HG03159 (cell line): ENCODE data around the gene LMAN2.
"Not testable (repeated sequence)": the region's sequence is repeated elsewhere in the genome, so short reads cannot be mapped to it uniquely, and the experiment has no call there.

ENCODE experiments used
- ATAC-seq: cut with Tn5 transposase; IDR thresholded peaks from one replicate; pipeline ENCODE4 v1.9.1; 2021; ENCODE audit warnings: mild to moderate bottlenecking, moderate library complexity; ENCODE audit not compliant: unreplicated experiment

Gene LMAN2

DNA sequence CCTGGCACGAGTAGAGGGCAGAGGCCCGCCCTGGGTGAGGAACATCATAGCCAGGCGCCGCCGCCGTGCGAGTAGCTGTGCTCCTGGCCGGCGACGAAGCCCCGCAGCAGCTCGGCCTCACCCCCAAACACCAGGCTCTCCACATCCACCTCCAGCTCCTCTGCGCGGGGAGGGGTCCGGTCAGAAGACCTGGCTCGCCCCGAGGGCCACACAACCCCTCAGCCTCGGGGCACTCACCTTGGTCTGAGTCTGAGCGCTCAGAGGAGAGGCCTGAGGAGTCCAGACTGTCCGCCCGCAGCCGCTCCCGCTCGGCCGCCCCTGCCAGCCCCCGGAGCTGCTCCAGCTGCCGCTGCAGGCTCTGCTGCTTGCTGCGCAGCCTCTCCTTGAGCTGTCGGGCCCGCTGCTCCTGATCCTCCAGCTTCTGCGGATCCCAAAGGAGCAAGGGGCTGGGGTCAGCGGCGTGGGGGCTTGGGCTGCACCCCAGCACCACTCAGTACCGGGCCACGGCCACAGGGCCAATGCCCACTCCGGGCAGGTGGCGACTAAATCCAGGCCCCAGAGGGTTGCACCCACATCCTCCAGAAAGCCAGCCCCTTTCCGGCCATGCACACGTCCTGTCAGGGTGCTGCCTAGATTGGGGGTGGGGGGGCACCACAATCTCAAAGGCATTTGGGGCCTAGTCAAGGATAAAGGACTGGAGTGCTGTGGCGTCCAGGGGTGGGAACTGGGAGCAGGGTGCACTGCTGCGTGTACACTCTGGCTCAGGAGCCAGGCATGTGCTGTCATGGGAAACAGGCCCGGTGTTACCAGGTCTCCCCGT lies 43.7 kb downstream of the LMAN2 start:
- no peak for ATAC-seq

DNA sequence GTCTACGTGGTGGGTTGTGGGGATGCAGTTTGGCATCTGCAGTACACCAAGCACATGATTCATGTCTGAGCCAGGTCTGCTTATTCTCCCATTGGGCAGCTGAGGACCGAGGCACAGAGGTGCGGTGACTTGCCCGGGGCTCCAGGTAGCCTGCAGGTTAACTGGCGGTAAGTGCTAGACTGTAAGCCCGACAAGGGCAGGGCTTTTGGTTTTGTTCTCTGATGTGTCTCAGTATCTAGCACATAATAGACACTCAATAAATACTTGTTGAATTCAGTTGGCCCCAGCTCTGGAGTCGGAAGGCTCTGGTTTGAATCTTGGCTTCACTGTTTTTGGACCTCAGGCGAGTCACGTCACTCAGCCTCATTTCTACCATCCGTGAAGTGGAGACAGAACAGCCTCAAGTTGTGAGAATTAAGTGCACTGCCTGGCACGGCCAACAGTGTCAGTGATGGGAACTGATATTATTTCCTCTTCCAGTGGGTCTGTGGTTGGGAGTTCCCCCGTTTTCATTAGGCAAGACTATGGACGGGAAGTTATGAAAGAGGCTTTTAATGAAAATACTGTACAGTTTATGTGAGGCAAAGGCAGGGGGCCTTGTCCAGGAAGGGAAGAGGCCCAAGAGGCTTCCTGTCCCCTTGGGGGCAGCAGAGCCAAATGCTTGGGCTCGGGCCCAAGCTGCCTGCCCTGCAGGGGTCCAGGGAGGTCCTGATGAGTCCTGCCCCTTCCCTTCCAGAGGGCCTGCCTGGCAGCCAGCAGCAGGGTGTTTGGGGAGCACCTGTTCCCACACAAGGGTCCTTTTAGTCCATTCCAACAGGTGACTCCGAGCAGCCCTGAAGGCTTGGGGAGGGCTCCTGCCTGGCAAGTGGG lies 44.6 kb downstream of the LMAN2 start:
- ATAC-seq, result no peak

DNA sequence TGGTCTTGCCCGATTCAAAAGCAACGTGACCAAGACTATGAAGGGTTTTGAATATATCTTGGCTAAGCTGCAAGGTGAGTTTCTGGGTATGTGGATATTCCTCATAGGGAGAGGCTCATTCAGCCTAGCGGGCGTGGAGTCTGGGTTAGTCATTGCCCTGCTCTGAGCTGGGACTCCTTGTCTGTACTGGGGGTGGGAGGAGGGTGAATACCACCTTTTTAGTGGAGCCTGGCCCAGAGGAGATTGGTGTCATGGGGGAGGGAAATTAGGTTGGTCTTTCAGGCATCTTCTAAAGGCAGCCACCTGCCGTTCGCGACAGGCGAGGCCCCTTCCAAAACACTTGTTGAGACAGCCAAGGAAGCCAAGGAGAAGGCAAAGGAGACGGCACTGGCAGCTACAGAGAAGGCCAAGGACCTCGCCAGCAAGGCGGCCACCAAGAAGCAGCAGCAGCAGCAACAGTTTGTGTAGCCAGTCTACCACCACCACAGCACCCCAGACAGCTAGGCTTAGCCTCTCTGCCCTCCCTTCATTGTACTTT lies 45.3 kb downstream of the LMAN2 start:
- not testable (repeated sequence) for ATAC-seq

DNA sequence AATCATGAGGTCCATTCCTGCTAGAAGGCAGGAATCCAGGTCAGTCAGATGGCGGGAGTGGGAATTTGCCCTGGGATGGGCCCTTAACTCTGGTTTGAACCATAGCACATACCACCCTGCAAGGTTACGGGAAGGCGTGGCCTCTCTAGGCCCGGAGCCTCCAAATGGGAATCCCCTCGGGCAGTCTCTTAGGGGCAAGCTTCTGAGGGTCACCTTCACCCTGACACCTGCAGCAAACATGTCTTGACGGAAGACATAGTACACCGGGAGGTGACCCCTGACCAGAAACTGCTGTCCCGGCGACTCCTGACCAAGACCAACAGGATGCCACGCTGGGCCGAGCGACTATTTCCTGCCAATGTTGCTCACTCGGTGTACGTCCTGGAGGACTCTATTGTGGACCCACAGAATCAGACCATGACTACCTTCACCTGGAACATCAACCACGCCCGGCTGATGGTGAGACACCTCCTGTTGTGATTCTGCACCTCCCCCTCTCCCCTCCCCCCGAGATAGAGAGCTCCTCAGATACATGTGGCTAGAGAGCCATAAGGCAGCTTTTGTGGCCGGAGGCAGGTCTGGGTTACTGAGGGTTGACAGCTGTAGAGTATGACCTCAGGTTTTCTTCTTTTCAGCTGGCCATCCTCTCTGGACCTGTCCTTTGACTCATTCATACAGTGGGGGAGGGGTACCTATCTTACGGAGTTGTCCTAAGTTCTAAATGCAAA lies 46.9 kb downstream of the LMAN2 start:
- ATAC-seq, result no peak

DNA sequence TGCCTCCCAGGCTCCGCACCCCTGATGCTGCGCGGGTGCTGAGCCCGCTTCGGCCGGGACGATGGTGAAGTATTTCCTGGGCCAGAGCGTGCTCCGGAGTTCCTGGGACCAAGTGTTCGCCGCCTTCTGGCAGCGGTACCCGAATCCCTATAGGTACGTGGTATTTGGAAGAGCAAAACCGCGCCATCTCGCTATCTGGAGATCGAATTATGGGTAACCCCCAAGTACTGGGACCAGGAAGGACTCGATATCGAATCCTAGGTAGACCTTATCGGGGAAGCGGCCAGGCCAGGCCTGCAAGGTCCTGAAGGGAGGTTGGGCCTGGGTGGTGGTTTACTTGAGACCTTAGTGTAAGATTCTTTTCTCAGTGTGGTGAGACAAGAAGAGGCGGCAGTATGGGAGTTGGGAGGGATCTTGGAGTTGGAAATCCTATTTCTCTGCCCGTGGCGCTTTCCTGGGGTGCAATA lies 47.5 kb downstream of the LMAN2 start:
- no peak for ATAC-seq

DNA sequence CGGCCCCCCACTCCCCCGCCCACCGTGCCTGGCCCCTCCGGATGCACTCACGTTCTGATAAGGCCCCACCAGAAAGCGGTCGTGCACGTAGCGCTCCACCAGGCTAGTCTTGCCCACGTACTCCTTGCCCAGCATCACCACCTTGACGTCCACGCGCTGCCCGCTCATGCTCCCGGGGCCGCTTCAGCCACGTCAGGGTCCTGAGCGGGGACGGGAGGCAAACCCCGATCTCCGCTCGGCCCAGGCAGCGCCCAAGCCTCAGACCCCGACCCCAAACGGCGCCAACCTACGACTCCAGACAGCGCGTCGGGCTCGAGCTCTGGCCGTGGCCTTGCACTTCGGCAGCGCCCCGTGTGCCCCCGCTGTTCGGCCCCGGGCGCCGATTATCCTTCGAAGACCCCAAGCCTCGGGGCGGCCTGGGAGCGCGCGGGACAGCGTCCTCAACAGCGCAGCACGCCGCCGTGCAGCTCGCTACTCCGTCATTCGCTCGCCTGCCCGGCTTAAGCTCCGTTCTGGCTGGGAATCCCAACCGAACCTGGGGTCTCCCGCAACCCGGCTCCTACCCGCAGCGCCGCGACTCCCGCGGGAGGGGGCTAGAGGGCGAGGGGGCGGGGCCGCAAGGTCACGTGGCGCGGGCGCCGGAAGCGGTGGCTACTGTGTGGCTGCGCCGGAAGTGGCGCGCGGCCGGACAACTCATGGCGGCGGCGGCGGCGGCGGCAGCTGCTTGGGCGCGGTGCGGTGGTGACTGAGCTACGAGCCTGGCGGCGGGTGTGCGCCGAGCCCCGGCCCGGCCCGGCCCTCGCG lies 48.1 kb downstream of the LMAN2 start, which contains the start of the genes PRELID1 and RAB24:
Gene PRELID1 (plus strand): TSS at position 679 of the 804 bp plus-strand sequence. CDS start 187 bp downstream, outside the sequence.
Gene RAB24 (minus strand): TSS at position 599 of the 804 bp plus-strand sequence. CDS start 431 bp downstream, at position 168.
- ATAC-seq, result peak; percentile 62

DNA sequence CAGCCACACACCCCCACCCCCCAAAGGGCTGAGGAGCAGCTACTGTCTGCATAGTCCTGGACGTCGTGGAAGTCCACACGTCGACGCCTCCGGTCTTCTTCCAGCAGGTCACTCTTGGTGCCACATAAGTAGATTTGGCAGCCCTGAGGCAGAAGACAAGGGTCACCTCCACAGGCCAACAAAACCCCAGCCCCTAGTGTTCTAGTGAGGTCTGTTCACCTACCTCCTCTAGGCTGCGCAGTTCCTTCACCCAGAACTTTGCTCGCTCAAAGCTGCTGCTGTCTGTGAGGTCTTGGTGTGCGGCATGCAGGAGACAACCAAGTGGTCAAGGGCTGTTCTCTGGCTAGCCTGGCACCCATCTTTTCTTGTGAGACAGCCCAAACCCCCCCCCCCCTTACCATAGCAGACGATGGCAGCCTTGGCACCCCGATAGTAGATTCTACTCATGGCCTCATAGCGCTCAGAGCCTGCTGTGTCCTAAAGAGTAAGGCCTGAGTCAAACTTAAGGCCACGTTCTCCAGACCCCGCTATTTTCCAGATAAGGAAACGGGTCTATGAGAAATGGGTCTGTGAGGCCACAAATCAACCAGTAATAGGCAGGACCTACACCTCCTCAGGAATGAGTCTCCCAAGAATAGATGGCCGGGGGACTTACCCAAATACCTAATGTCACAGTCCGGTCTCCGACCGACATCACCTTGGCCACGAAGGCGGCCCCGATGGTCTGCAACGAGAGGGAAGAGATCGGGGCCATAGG lies 48.9 kb downstream of the LMAN2 start:
- no peak for ATAC-seq

DNA sequence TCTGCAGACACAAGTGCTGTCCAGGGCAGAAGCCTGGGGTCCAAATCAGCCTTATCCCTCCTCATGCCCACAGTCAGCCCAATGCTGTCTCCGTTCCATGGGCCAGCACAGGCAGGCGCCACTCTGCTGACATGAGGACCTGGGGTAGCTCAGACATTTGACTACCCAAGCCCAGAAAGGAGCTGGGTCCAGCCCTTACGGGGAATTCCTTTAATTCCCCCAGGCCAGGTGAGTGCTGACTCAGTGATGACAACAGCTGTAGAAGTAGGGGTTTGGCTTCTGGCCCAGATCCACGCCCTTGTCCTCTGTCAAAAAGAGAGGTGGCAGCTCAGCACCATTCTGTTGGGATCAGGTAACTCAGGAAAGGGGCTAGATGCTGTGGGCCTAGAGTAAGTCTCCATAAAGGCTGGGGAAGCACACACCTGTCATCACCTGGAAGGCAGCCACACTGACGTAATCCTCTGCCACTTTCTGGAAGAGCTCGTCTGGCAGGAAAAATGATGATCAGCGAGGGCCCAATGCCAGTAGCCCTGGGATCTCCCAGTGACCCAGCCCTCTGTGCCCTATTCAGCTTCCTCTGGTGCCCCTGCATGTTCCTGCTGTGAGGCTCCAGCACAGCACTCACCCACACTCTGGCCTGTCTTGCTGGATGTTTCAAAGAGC lies 49.8 kb downstream of the LMAN2 start:
- ATAC-seq, result no peak

DNA sequence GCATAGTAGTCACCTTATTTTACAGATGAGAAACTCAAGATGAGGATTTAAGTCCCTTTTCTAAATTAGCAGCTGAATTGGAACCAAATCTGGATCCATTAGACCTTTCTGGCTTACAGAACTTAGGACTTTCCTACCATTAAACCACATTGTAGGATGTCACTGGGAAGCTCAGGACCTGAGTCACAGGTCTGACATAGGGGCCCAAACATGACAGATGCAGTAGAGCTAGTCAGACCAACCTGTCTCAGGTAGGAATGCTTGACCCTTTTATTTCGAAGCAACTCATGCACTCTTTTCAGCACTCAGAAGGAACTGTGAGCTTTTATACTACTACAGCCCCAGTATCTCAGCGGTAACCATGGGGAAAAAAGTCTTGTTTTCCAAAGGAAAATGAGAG lies 50.5 kb downstream of the LMAN2 start:
- ATAC-seq, result no peak

DNA sequence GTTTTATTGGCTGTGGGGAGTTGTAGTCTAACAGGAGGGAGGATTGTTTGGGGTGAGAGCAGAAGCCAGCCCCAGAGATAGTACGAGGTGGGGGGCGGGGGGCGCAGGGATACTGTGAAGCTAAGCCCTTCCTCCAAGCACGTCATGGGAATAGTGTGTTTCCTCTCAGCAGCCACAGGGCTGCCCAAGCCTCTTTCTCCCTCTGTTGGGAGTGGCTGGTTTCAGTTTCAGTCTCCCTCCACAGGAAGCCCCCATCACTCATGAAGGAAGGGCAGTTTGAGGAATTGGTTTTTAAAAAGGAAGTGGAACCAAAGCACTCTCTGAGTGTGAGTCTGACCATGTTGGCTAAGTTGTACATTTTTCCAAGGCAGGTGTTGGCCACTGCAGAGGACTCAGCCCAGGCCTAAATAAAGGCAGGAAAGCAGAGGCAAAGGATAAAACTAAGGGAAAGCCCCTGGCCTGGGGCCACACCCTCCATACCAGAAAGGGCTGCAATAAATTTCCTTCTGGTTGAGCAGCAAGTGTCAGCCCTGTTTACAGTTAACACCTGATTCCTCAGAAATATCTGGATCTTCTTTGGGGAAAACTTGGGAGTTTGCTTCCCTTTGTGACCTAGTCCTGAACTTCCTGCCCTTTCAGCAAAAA lies 51.1 kb downstream of the LMAN2 start:
- ATAC-seq, result peak; percentile 38

DNA sequence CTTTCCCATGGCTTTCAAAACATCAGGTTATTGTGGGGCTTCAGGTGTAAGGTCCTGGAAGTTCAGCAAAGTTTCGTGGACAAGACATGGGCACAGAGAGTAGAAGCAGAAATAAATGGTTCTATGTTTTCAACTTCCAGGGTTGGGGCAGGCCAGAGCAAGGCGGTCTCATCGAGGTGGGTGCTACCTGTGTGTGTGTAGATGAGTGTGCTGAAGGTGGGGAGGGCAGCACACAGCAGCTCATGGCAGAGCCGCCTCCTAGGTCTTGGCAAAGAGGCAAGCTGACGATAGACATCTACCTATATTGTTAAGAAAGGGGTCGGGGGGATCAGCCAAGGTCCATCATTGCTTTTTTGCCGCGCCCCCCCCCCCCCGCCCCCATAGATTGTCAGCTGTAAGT lies 51.8 kb downstream of the LMAN2 start:
- ATAC-seq, result no peak

DNA sequence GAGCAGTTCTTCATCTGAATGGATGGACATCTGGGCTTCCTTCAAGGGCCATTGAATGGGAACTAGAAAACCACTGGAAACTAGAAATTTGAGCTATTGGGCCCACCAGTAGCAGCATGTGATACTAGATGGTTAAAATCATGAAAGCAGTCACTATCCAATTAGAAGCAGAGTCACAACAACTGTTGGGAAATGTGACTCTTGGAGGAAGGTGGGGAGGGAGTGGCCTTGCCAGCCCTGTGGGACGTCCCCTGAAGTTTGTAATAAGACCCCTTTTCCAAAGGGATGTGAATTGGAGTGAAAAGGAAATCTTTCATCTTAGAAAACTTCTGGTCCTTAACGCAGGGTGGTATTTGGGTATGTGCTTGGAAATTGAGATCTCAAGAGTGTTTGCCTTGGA lies 53.5 kb downstream of the LMAN2 start:
- no peak for ATAC-seq

DNA sequence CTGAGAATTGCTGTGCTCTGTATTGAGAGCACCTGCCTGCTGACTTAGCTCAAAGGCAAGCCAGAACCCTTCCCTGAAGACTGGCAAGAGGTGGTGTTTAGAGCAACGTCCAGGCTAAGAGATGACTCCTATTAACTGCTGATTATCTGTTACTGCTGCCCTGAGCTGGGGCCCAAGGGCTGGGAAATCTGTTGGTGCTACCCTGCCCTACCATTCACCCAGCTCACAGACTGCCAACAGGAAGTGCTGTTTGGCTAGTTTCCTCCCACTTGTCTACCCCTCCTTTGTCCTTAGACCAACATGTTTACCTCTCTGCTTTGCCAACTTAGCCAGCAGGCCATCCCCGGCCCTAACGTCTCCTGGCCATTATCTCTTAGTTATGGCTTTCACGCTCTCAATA lies 54.9 kb downstream of the LMAN2 start:
- no peak for ATAC-seq

DNA sequence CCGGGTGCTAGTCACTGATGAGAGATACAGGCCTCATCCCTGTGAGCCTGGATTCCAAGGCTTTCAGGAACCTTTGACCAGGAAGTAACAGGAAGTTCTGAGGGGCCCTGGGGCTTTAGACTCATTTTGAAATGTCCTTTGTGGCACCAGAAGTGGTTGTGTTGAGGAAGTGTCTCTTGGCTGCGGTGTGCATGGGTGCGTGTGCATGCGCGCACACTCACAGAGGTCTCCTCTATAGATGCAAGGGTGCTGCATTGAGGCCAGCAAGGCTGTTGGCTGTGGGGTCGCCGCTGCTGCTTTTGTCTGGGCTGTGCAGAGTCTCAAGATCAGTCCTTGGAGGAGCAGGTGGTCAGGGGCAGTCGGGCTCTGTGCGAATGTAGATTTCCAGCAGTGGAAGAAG lies 55.5 kb downstream of the LMAN2 start:
- ATAC-seq, result no peak

DNA sequence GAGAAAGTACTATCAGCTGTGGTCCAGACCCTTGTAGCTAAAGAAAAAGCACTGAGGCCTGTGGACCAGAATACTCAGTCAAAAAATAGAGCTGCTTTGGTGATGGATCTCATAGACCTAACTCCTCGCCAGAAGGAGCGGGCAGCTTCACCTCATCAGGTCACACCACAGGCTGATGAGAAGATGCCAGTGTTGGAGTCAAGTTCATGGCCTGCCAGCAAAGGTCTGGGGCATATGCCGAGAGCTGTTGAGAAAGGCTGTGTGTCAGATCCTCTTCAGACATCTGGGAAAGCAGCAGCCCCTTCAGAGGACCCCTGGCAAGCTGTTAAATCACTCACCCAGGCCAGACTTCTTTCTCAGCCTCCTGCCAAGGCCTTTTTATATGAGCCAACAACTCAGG lies 56.8 kb downstream of the LMAN2 start:
- no peak for ATAC-seq

DNA sequence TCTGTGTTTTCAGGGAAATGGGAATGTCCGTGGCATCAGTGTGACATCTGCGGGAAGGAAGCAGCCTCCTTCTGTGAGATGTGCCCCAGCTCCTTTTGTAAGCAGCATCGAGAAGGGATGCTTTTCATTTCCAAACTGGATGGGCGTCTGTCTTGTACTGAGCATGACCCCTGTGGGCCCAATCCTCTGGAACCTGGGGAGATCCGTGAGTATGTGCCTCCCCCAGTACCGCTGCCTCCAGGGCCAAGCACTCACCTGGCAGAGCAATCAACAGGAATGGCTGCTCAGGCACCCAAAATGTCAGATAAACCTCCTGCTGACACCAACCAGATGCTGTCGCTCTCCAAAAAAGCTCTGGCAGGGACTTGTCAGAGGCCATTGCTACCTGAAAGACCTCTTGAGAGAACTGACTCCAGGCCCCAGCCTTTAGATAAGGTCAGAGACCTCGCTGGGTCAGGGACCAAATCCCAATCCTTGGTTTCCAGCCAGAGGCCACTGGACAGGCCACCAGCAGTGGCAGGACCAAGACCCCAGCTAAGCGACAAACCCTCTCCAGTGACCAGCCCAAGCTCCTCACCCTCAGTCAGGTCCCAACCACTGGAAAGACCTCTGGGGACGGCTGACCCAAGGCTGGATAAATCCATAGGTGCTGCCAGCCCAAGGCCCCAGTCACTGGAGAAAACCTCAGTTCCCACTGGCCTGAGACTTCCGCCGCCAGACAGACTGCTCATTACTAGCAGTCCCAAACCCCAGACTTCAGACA lies 57.5 kb downstream of the LMAN2 start:
- ATAC-seq, result no peak

DNA sequence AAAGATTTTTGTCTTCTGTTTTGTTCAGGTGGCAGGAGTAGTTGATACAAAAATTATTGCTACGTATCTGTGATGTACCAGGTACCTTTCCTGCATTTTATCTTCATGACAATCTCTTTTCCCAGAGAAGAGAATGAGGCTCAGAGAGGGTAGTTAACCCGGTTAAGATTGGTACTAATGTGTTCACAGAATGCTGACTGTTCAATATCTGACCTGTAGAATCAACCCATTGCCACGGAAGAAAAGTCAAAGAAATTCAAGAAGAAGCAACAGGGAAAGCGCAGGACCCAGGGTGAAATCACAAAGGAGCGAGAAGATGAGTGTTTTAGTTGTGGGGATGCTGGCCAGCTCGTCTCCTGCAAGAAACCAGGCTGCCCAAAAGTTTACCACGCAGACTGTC lies 59.7 kb downstream of the LMAN2 start:
- ATAC-seq, result no peak
